ENCODE measurements around the gene SEMA6D.

GRCh38 chr15:47705281-47705997 lies 11.9 kb upstream of the SEMA6D start:
- no peak for TF ChIP-seq CTCF (IDR thresholded peaks at IDR 0.05; ENCODE audit: borderline replicate concordance, extremely low read depth, low read length, poor library complexity, severe bottlenecking)
- TF ChIP-seq EZH2 (IDR thresholded peaks at IDR 0.05; ENCODE audit: borderline replicate concordance, low read depth, low read length, severe bottlenecking) = no peak

Data from DND-41 (cell line).